NOMO-1 (cell line): ENCODE measurements around the gene RAP1GAP2.
A peak's percentile ranks its signal among the peaks of the same experiment; 100 is the strongest.
"Not testable (repeated sequence)": the region's sequence is repeated elsewhere in the genome, so short reads cannot be mapped to it uniquely, and the experiment has no call there.

Source experiments
- DNase-seq, 2 experiments: peaks; one replicate each; lab custom pipeline; 2025; ENCODE audit not compliant: unreplicated experiment in 2 of 2; lab: John Stamatoyannopoulos, UW

Gene RAP1GAP2

GRCh38 chr17:2989396-2989795 lies 193.2 kb downstream of the RAP1GAP2 start:
- not testable (repeated sequence) for DNase-seq

- no peak for DNase-seq
Observed at GRCh38 chr17:2989855-2990254, 193.6 kb downstream of the RAP1GAP2 start.

GRCh38 chr17:2990396-2990795 lies 194.2 kb downstream of the RAP1GAP2 start:
- DNase-seq: no peak

- not testable (repeated sequence) for DNase-seq
Observed at GRCh38 chr17:2991396-2992180, 195.3 kb downstream of the RAP1GAP2 start.

GRCh38 chr17:2994441-2994840 lies 198.2 kb downstream of the RAP1GAP2 start:
- DNase-seq: no peak

DNA sequence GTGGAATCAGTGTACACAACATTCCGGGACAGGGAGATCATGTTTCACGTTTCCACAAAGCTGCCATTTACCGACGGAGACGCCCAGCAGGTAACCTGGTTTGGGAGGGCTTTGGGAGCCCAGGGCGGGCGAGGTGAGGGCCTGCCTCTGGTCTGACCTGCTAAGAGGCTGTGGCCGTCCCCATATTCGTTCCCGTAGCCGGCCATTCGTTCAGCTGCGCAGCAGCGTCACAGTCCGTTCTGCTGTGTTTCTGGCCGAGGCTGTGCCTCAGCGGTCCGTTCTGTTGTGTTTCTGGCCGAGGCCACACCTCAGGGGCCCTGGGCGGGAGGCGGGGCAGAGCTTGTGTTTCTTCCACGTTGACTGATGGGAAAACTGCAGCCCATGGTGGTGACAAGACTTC lies 199.1 kb downstream of the RAP1GAP2 start:
- no peak for DNase-seq

- DNase-seq: no peak
Observed at GRCh38 chr17:2995886-2996809, 199.9 kb downstream of the RAP1GAP2 start.

- DNase-seq: no peak
Observed at GRCh38 chr17:2996810-2997670, 200.8 kb downstream of the RAP1GAP2 start.

- DNase-seq: not testable (repeated sequence)
Observed at GRCh38 chr17:2998469-2998901, 202.2 kb downstream of the RAP1GAP2 start.

- DNase-seq: peak; percentile 67 to 83
Observed at GRCh38 chr17:3002538-3003295, 206.5 kb downstream of the RAP1GAP2 start.

GRCh38 chr17:3003296-3004149 lies 207.3 kb downstream of the RAP1GAP2 start:
- DNase-seq: peak; percentile 61 to 70

- DNase-seq: peak; percentile 14 to 42
Observed at GRCh38 chr17:3004150-3004801, 208.0 kb downstream of the RAP1GAP2 start.

DNA sequence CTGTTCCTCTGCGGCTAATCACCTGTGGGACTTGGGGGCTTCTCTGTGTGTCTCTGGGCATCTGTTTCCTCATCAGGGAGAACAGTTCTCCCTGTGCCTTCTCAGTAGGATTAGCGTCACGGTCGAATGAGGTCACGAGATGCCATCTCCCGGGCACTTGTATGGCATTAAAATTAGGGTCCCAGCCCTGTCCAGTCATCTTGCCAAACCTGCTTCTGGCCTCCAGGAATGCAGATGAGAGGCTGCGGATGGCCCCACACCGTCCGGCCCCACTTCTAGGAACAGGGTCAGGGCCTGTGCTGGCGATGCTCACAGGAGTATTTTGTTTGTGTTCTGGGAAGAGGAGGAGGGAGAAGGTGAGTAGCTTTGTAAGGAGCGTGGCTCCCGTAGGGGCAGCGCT lies 208.7 kb downstream of the RAP1GAP2 start:
- no peak for DNase-seq

GRCh38 chr17:3005696-3006095 lies 209.5 kb downstream of the RAP1GAP2 start:
- no peak for DNase-seq

DNA sequence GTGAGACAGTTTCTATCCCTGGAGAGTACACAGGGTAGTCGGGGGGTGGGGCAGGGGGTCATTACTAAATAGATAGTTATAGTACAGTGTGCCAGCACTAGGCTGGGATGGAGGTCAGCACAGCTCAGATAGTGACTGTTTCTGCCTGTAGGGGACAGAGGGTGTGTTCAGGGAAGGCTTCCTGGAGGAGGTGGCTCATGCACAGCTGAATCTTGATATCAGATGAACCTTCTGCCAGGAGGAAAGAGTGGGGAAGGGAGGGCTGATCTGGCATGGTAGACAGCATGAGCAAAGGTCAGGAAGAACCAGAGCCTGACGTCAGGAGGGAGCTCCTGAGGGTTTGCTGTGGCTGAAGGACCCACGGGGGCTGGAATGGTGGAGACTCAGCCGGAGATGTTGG lies 210.6 kb downstream of the RAP1GAP2 start:
- no peak for DNase-seq

GRCh38 chr17:3007651-3008121 lies 211.4 kb downstream of the RAP1GAP2 start:
- no peak for DNase-seq

DNA sequence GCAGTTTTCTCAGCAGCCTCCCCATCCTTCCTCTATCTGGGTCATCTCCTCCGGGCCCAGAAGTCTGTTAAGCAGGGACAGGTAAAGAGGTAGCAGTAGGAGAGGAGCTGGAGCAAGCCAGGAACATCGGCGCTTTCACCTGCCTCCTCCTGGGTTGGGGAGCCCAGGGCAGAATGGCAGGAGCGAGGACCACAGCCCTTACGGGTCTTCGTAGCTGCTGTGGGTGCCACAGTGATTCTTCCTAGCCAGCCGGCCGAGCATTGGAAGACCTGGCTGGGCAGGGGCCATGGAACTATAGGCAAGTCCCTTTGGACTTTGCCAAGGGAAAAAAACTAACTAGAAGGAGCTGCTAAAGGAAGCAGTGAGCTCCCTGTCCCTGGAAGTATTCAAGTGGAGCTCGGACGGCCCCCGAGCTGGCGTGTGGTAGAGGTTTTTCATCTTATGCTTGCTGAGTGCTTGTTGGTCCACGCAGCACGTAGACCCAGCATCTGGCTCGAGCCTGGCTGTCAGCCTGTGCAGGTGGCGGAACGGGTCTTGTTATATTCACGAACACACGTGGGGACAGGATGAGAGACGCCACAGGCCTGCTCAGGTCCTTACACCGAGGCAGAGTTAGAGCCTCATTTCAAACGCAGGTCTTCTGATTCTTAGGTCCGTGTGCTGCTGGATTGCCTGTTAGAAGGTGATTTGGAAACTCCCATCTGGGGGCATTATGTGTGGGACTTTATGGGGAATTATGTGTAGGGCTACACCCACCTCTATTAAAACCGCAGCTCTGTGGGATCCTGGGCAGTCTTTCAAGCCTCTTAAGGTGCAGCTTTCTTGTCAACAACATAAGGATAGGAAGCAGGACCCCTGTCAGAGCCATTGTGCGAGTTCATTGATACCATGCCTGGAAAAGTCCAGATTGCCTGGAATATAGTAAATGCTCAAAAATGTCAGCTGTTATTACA lies 212.4 kb downstream of the RAP1GAP2 start:
- no peak for DNase-seq
